Neural cell (in vitro differentiated cells): ENCODE data around the gene STK17B.

ENCODE experiments used
- EP300 ChIP-seq: fragments of 450-650 bp; conservative IDR thresholded peaks from 2 replicates; pipeline ENCODE4 v1.6.1; 2014; ENCODE audit warnings: antibody characterized with exemption, mild to moderate bottlenecking, moderate library complexity; ENCODE audit not compliant: poor library complexity, severe bottlenecking
- SMC3 ChIP-seq: fragments of 450-650 bp; conservative IDR thresholded peaks from 2 replicates; pipeline ENCODE4 v1.6.1; 2014; ENCODE audit warnings: antibody characterized with exemption, mild to moderate bottlenecking, moderate library complexity; ENCODE audit not compliant: poor library complexity

GRCh38 chr2:196108604-196109003, 62.8 kb downstream of the STK17B start:
- TF ChIP-seq SMC3, result no peak
- TF ChIP-seq EP300, result no peak
